Lower leg skin (tissue), 4 donors: ENCODE measurements around the gene ZBTB1. TPM values are rescaled to one million over a fixed set of nuclear protein-coding genes. Genes with fewer than 3 reads are reported as not detected.

Experiments used
- DNase-seq, 2 donors: peaks; one replicate each; pipeline ENCODE4 v3.0.0-alpha.2; 2019; ENCODE audit warnings: low spot score in 2 of 2
- H3K4me3 ChIP-seq: fragments of 200-600 bp; sonication (generic); 2 replicates; pipeline ENCODE4 v1.5.1; 2017; ENCODE audit warnings: mild to moderate bottlenecking, low read depth; ENCODE audit not compliant: poor library complexity, severe bottlenecking
- POLR2A ChIP-seq, 2 donors: fragments of 450-650 bp; IDR thresholded peaks; one replicate each; pipeline ENCODE4 v1.6.1; 2016 to 2017; ENCODE audit warnings: antibody characterized with exemption in 2 of 2, mild to moderate bottlenecking in 1 of 2, moderate library complexity in 1 of 2
- WGBS, 2 donors: methylation state at CpG; one replicate each; pipeline ENCODE4 v1.1.5; 2018; 5-methylcytosine and 5-hydroxymethylcytosine counted together
- intact Hi-C: fragments of 100-400 bp; cut with DNase I; formaldehyde crosslinking; loops from one replicate; pipeline ENCODE4 v1.15.0; 2023; ENCODE audit warnings: low total_unique reads
- total RNA-seq, 4 donors: library from RNA; depleted of rRNA; stranded (reverse); fragments of >200 nt; gene quantifications; one replicate each; pipeline ENCODE4 v1.1.0, GENCODE V29; 2016
- TF ChIP-seq, protein P1 (sequence below), 3 donors: fragments of 450-650 bp; IDR thresholded peaks; one replicate each; pipeline ENCODE4 v1.5.1; 2016; ENCODE audit warnings: antibody characterized with exemption in 3 of 3, mild to moderate bottlenecking in 3 of 3, moderate library complexity in 2 of 3

ZBTB1 gene, protein sequence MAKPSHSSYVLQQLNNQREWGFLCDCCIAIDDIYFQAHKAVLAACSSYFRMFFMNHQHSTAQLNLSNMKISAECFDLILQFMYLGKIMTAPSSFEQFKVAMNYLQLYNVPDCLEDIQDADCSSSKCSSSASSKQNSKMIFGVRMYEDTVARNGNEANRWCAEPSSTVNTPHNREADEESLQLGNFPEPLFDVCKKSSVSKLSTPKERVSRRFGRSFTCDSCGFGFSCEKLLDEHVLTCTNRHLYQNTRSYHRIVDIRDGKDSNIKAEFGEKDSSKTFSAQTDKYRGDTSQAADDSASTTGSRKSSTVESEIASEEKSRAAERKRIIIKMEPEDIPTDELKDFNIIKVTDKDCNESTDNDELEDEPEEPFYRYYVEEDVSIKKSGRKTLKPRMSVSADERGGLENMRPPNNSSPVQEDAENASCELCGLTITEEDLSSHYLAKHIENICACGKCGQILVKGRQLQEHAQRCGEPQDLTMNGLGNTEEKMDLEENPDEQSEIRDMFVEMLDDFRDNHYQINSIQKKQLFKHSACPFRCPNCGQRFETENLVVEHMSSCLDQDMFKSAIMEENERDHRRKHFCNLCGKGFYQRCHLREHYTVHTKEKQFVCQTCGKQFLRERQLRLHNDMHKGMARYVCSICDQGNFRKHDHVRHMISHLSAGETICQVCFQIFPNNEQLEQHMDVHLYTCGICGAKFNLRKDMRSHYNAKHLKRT
- total RNA-seq, result 10 to 100 TPM; 35.2 to 50.4 (median 39.4) TPM

GRCh38 chr14:64504310-64504896 is at the start of gene ZBTB1:
Gene ZBTB1, plus strand, starts transcription at chr14:64504770. Its CDS starts 16,735 bp downstream, at chr14:64521505.
- WGBS, 2 donors, result 0% methylated on average over 16 to 53 of the region's 63 CpGs
- DNase-seq, result peak; percentile 73 to 97
- peak within 1 kb of the TSS; percentile 97 for H3K4me3 ChIP-seq
- intact Hi-C loops, result no loop called here
- no peak for TF ChIP-seq POLR2A (IDR thresholded peaks at IDR 0.05)
- TF ChIP-seq, protein P1, sequence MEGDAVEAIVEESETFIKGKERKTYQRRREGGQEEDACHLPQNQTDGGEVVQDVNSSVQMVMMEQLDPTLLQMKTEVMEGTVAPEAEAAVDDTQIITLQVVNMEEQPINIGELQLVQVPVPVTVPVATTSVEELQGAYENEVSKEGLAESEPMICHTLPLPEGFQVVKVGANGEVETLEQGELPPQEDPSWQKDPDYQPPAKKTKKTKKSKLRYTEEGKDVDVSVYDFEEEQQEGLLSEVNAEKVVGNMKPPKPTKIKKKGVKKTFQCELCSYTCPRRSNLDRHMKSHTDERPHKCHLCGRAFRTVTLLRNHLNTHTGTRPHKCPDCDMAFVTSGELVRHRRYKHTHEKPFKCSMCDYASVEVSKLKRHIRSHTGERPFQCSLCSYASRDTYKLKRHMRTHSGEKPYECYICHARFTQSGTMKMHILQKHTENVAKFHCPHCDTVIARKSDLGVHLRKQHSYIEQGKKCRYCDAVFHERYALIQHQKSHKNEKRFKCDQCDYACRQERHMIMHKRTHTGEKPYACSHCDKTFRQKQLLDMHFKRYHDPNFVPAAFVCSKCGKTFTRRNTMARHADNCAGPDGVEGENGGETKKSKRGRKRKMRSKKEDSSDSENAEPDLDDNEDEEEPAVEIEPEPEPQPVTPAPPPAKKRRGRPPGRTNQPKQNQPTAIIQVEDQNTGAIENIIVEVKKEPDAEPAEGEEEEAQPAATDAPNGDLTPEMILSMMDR (IDR thresholded peaks at IDR 0.05), result no peak

- H3K4me3 ChIP-seq, result no peak overlapping the region
- no peak for DNase-seq
- 77 to 80% methylated on average over 4 of the region's 4 CpGs for WGBS, 2 donors
- TF ChIP-seq, protein P1 (IDR thresholded peaks at IDR 0.05), result no peak
- no peak for TF ChIP-seq POLR2A (IDR thresholded peaks at IDR 0.05)
- intact Hi-C loops, result loop anchor here (10.0 kb wide), 1 partner anchor 325 kb away; no protein-coding TSS in a partner anchor
Observed at GRCh38 chr14:64459405-64460136, 45.0 kb upstream of the ZBTB1 start.

GRCh38 chr14:64461221-64461620 is 43.3 kb upstream of the ZBTB1 start:
- WGBS, 2 donors, result 87 to 91% methylated on average over 3 of the region's 3 CpGs
- intact Hi-C loops, result no loop called here
- no peak for TF ChIP-seq POLR2A (IDR thresholded peaks at IDR 0.05)
- TF ChIP-seq, protein P1 (IDR thresholded peaks at IDR 0.05), result no peak
- H3K4me3 ChIP-seq, result no peak overlapping the region
- no peak for DNase-seq

DNA sequence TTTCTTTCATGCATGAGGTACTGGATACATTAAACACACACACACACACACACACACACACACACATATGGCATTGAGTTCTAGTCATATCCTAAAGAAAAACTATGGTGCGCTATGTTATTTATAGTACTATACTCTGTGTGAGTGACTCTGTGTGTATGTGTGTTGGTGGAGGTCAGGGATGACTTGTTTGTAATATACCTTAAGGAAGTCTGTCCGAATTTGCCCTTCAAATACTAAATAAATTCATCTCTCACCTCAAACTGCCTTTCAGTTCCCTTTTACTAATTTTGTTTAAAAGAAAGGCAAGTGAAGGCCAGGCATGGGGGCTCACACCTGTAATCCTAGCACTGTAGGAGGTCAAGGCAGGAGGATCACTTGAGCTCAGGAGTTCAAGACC is 41.4 kb upstream of the ZBTB1 start:
- DNase-seq, result no peak
- no peak overlapping the region for H3K4me3 ChIP-seq
- no peak for TF ChIP-seq POLR2A (IDR thresholded peaks at IDR 0.05)
- TF ChIP-seq, protein P1 (IDR thresholded peaks at IDR 0.05), result no peak
- 95 to 98% methylated on average over 2 of the region's 2 CpGs for WGBS, 2 donors
- intact Hi-C loops, result no loop called here

DNA sequence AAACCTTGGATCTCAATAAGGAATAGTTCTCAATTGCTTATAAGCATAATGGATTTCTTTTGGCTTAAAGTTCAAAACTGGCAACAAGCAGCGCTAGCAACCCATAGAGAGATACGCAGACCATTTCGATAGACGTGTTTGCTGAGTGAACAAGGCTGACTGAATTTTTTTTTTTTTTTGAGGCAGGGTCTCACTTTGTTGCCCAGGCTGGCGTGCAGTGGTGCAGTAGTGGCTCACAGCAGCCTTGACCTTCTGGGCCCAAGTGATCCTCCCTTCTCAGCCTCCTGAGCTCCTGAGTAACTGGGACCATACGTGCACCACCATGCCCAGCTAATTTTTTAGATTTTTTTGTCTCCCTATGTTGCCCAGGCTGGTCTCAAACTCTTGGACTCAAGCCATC is 40.7 kb upstream of the ZBTB1 start:
- TF ChIP-seq, protein P1 (IDR thresholded peaks at IDR 0.05), result no peak
- no peak for TF ChIP-seq POLR2A (IDR thresholded peaks at IDR 0.05)
- 89 to 92% methylated on average over 6 of the region's 6 CpGs for WGBS, 2 donors
- no peak overlapping the region for H3K4me3 ChIP-seq
- intact Hi-C loops, result no loop called here
- DNase-seq, result no peak
